Spleen (tissue), 7 donors: ENCODE data around the gene SREBF2.

ENCODE experiments used
- POLR2A ChIP-seq, 3 donors: fragments of 450-650 bp; IDR thresholded peaks; one replicate each; pipeline ENCODE4 v1.5.1; 2017; ENCODE audit warnings: antibody characterized with exemption in 3 of 3, mild to moderate bottlenecking in 1 of 3
- POLR2AphosphoS5 ChIP-seq, 3 donors: sonication (generic); formaldehyde crosslinking; IDR thresholded peaks; one replicate each; pipeline ENCODE4 v1.5.1; 2017; ENCODE audit warnings: antibody characterized with exemption in 3 of 3
- TF ChIP-seq, protein P1 (sequence below), 11 experiments: fragments of 200-600 bp in 7 of 11; fragments of 450-650 bp in 4 of 11; sonication (generic) in 4 of 11; IDR thresholded peaks in 8 of 11; conservative IDR thresholded peaks in 3 of 11; 1 replicate in 7 of 11; 2 replicates in 4 of 11; pipeline versions ENCODE4 v1.4.0 to v1.8.0; 2016 to 2021; ENCODE audit warnings: antibody characterized with exemption in 11 of 11, inconsistent platforms in 4 of 11, mild to moderate bottlenecking in 1 of 11
- donor health status: DM: no; HTN: no; CAD: no; lungs with moderate emphysema.
- donor health status: DM: no; HTN: no; CAD: no.
- donor health status: DM: no; HTN: no; CAD: no.

DNA sequence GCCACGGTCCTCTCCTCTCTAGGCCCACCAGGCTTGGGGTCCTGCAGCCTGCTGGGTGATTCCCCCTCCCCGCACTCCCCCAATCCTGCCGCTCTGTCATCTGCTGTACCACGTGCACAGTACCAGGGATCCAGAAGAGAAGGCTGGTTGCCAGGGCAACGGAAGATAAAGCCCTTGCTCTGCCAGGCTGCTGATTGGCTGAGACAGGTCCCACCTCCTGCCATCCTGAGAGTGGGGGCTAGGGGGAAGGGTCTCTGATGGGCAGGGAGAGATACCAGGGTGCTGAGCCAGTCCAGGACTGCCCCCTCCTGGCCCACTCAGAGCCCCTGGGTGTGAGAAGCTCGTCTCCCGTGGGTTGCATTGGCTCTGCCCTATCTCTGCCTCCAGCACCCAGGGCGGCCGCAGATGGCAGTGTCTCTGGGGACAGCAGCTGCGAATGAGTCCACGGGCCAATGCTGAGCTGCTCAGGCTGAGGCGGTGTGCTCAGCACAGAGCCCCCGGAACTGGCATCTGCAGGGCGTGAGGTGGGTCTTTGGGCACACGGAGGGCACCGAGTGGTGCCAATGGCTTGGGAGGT is 119.1 kb downstream of the SREBF2 start, which contains the start of gene SMIM45:
- TF ChIP-seq, protein P1, sequence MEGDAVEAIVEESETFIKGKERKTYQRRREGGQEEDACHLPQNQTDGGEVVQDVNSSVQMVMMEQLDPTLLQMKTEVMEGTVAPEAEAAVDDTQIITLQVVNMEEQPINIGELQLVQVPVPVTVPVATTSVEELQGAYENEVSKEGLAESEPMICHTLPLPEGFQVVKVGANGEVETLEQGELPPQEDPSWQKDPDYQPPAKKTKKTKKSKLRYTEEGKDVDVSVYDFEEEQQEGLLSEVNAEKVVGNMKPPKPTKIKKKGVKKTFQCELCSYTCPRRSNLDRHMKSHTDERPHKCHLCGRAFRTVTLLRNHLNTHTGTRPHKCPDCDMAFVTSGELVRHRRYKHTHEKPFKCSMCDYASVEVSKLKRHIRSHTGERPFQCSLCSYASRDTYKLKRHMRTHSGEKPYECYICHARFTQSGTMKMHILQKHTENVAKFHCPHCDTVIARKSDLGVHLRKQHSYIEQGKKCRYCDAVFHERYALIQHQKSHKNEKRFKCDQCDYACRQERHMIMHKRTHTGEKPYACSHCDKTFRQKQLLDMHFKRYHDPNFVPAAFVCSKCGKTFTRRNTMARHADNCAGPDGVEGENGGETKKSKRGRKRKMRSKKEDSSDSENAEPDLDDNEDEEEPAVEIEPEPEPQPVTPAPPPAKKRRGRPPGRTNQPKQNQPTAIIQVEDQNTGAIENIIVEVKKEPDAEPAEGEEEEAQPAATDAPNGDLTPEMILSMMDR (IDR thresholded peaks at IDR 0.05 in 8 of 11, conservative IDR thresholded peaks at IDR 0.05 in 3 of 11), result no peak
- TF ChIP-seq POLR2A (IDR thresholded peaks at IDR 0.05), result no peak
- TF ChIP-seq POLR2AphosphoS5 (IDR thresholded peaks at IDR 0.05), result no peak
